HepG2 (cell line): Measurements from ENCODE around the gene IRF4. TPM values are rescaled to one million over a fixed set of nuclear protein-coding genes. Genes with fewer than 3 reads are reported as not detected.

Experiments
- ATAC-seq: fragments of 200-7000 bp; cut with Tn5 transposase; 3 replicates; pipeline ENCODE4 v1.9.1; 2020; ENCODE audit warnings: mild to moderate bottlenecking, moderate library complexity
- BruUV-seq: library from RNA; stranded (reverse); fragments of 400-500 nt; replicated peaks from 2 replicates; lab custom pipeline; 2021; lab: Mats Ljungman, UMichigan
- CTCF ChIA-PET: fragments of 300-600 bp; formaldehyde crosslinking; extraction: SDS; loops from one replicate; lab custom pipeline; 2021; ENCODE audit warnings: low total read pairs, inconsistent platforms, low intra/inter-chr PET ratio; lab: Yijun Ruan, JAX
- POLR2A ChIA-PET: fragments of 350-600 bp; sonication (Branson Sonifier 250); formaldehyde crosslinking; loops from one replicate; lab custom pipeline; 2020; ENCODE audit warnings: antibody characterized with exemption, inconsistent platforms; lab: Yijun Ruan, JAX
- DNase-seq: peaks from one replicate; pipeline ENCODE4 v3.0.0-alpha.2; 2015; ENCODE audit warnings: low spot score
- FAIRE-seq: peaks from 3 replicates; lab custom pipeline; 2011; peaks lifted over from hg19 to GRCh38; lab: Jason Lieb, UNC
- H2AFZ ChIP-seq: one replicate; pipeline ENCODE4 v1.6.1; 2011; ENCODE audit warnings: low read length, inconsistent platforms
- H3K27ac ChIP-seq: fragments of 300-600 bp; 3 replicates; pipeline ENCODE4 v1.8.0; 2011; ENCODE audit warnings: mixed run types, mild to moderate bottlenecking, mixed read lengths, low read length, inconsistent platforms; ENCODE audit not compliant: insufficient read depth; ENCODE audit errors: extremely low read length
- H3K27me3 ChIP-seq, 2 experiments: fragments of 200-600 bp in 1 of 2; 2 replicates in 1 of 2; 3 replicates in 1 of 2; pipeline versions ENCODE4 v1.6.0 to v1.8.0; 2011; ENCODE audit warnings: low read length in 2 of 2, mild to moderate bottlenecking in 2 of 2, moderate library complexity in 2 of 2, inconsistent platforms in 1 of 2; ENCODE audit not compliant: insufficient read depth in 2 of 2, control insufficient read depth in 1 of 2
- H3K36me3 ChIP-seq, 2 experiments: fragments of 200-600 bp in 1 of 2; replicated peaks in 1 of 2; 2 replicates in 1 of 2; 3 replicates in 1 of 2; pipeline versions ENCODE4 v1.5.1 to v1.8.0; 2011; ENCODE audit warnings: low read length in 2 of 2, inconsistent platforms in 1 of 2; ENCODE audit not compliant: insufficient read depth in 2 of 2, control insufficient read depth in 1 of 2
- H3K4me1 ChIP-seq: 2 replicates; pipeline ENCODE4 v1.5.1; 2012; ENCODE audit warnings: low read length, inconsistent platforms; ENCODE audit not compliant: insufficient read depth
- H3K4me2 ChIP-seq: 2 replicates; pipeline ENCODE4 v1.6.0; 2011; ENCODE audit warnings: low read depth, low read length, inconsistent platforms
- H3K4me3 ChIP-seq, 3 experiments: fragments of 200-600 bp in 1 of 3; sonication (generic), shearing (Covaris generic) in 1 of 3; replicated peaks in 1 of 3; 2 replicates each; pipeline ENCODE4 v1.5.1; 2011 to 2016; ENCODE audit warnings: low read length in 3 of 3, inconsistent platforms in 2 of 3, low read depth in 2 of 3, mild to moderate bottlenecking in 2 of 3, control low read depth in 1 of 3, mixed read lengths in 1 of 3; ENCODE audit not compliant: insufficient read depth in 1 of 3
- H3K79me2 ChIP-seq: one replicate; pipeline ENCODE4 v1.6.1; 2011; ENCODE audit warnings: low read length, inconsistent platforms; ENCODE audit not compliant: insufficient read depth
- H3K9ac ChIP-seq: 2 replicates; pipeline ENCODE4 v1.6.0; 2011; ENCODE audit warnings: mild to moderate bottlenecking, low read depth, low read length, inconsistent platforms; ENCODE audit not compliant: insufficient read depth
- H3K9me3 ChIP-seq: 2 replicates; pipeline ENCODE4 v1.5.1; 2012; ENCODE audit warnings: mild to moderate bottlenecking, low read length
- H4K20me1 ChIP-seq: 2 replicates; pipeline ENCODE4 v1.6.0; 2011; ENCODE audit warnings: inconsistent platforms, mild to moderate bottlenecking, low read length, moderate library complexity; ENCODE audit not compliant: insufficient read depth
- DR1 ChIP-seq: sonication (generic); formaldehyde crosslinking; IDR thresholded peaks from 2 replicates; pipeline ENCODE4 v1.8.0; 2021; ENCODE audit warnings: mild to moderate bottlenecking, missing genetic modification reagents, inconsistent platforms
- HIVEP1 ChIP-seq: sonication (generic); formaldehyde crosslinking; IDR thresholded peaks from 2 replicates; pipeline ENCODE4 v1.4.0; 2020; ENCODE audit warnings: mild to moderate bottlenecking, missing genetic modification reagents
- IRF2 ChIP-seq: IDR thresholded peaks from 2 replicates; pipeline ENCODE4 v1.6.1; 2018; ENCODE audit warnings: missing genetic modification reagents, missing compliant biosample characterization
- ISX ChIP-seq: sonication (generic); formaldehyde crosslinking; conservative IDR thresholded peaks from 2 replicates; pipeline ENCODE4 v1.5.0; 2020; ENCODE audit warnings: missing genetic modification reagents
- KMT2B ChIP-seq: IDR thresholded peaks from 2 replicates; pipeline ENCODE4 v1.6.1; 2016; ENCODE audit warnings: missing genetic modification reagents, missing compliant biosample characterization
- MED13 ChIP-seq: sonication (generic); formaldehyde crosslinking; IDR thresholded peaks from 2 replicates; pipeline ENCODE4 v1.5.0; 2020; ENCODE audit warnings: missing genetic modification reagents
- MXD1 ChIP-seq: sonication (generic); formaldehyde crosslinking; IDR thresholded peaks from 2 replicates; pipeline ENCODE4 v1.4.0; 2020; ENCODE audit warnings: mild to moderate bottlenecking, missing genetic modification reagents
- SOX13 ChIP-seq, 3 experiments: fragments of 450-650 bp in 1 of 3; sonication (generic) in 1 of 3; formaldehyde crosslinking in 1 of 3; IDR thresholded peaks in 2 of 3; conservative IDR thresholded peaks in 1 of 3; 2 replicates each; pipeline versions ENCODE4 v1.5.0 to v1.6.1; 2016 to 2020; ENCODE audit warnings: antibody characterized with exemption in 1 of 3, mild to moderate bottlenecking in 1 of 3, missing compliant biosample characterization in 1 of 3, missing genetic modification reagents in 1 of 3, moderate library complexity in 1 of 3
- SP140L ChIP-seq: sonication (generic); formaldehyde crosslinking; IDR thresholded peaks from 2 replicates; pipeline ENCODE4 v1.4.0; 2020; ENCODE audit warnings: missing genetic modification reagents, borderline replicate concordance
- TBL1XR1 ChIP-seq: fragments of 150-350 bp; IDR thresholded peaks from 2 replicates; pipeline ENCODE4 v1.6.1; 2014; ENCODE audit warnings: borderline replicate concordance, low read length; ENCODE audit not compliant: partially characterized antibody
- TBX3 ChIP-seq: fragments of 450-650 bp; IDR thresholded peaks from 2 replicates; pipeline ENCODE4 v1.6.1; 2017; ENCODE audit warnings: antibody characterized with exemption, mild to moderate bottlenecking, inconsistent platforms, borderline replicate concordance
- TEAD3 ChIP-seq: optimal IDR thresholded peaks from 2 replicates; pipeline ENCODE3; 2016; ENCODE audit warnings: borderline replicate concordance
- ZBTB44 ChIP-seq: sonication (generic); formaldehyde crosslinking; IDR thresholded peaks from 2 replicates; pipeline ENCODE4 v1.4.0; 2020; ENCODE audit warnings: missing genetic modification reagents
- ZNF460 ChIP-seq: sonication (generic); formaldehyde crosslinking; IDR thresholded peaks from 2 replicates; pipeline ENCODE4 v1.5.1; 2020; ENCODE audit warnings: missing genetic modification reagents, mild to moderate bottlenecking, borderline replicate concordance
- ZNF496 ChIP-seq: sonication (generic); formaldehyde crosslinking; IDR thresholded peaks from 2 replicates; pipeline ENCODE4 v1.8.1; 2023; ENCODE audit warnings: mild to moderate bottlenecking, moderate library complexity, missing genetic modification reagents; ENCODE audit not compliant: insufficient replicate concordance
- ZNF7 ChIP-seq: IDR thresholded peaks from 2 replicates; pipeline ENCODE4 v1.6.1; 2016; ENCODE audit warnings: missing biosample characterization, missing genetic modification reagents
- ZNF879 ChIP-seq: sonication (generic); formaldehyde crosslinking; IDR thresholded peaks from 2 replicates; pipeline ENCODE4 v1.8.1; 2023; ENCODE audit warnings: missing genetic modification reagents
- WGBS: methylation state at CpG from one replicate; pipeline ENCODE4 v1.1.6; 2017; ENCODE audit warnings: low lambda C conversion rate; 5-methylcytosine and 5-hydroxymethylcytosine counted together
- in situ Hi-C: cut with HindIII; loops from 2 replicates; pipeline ENCODE4 v1.10.0; 2017; ENCODE audit warnings: low pct_unique_long_range_greater_than_20kb; ENCODE audit not compliant: extremely low pct_ligation_motif_present
- intact Hi-C: fragments of 100-400 bp; cut with micrococcal nuclease; formaldehyde crosslinking; loops from one replicate; pipeline ENCODE4 v1.10.0; 2022; ENCODE audit not compliant: unreplicated experiment
- polyA plus RNA-seq, 8 experiments: library from polyadenylated mRNA; depleted of rRNA in 3 of 8; stranded (reverse) in 7 of 8; unstranded in 1 of 8; fragments of >200 nt; fragmentation: Illumina TruSeq in 4 of 8; extraction: Trizol in 4 of 8; gene quantifications; 2 replicates each; pipeline versions ENCODE4 v1.2.1 to v1.2.3, GENCODE V29; 2011 to 2016; ENCODE audit warnings: low read depth in 4 of 8, missing spikeins in 1 of 8, mixed read lengths in 1 of 8; ENCODE audit not compliant: insufficient read depth in 1 of 8
- total RNA-seq, 5 experiments: library from RNA; depleted of rRNA; stranded (reverse); fragments of >200 nt; fragmentation: Illumina TruSeq; extraction: Trizol; gene quantifications; 2 replicates each; pipeline ENCODE4 v1.2.3, GENCODE V29; 2016; ENCODE audit warnings: low read depth in 1 of 5
- TF ChIP-seq, protein P1 (sequence below): IDR thresholded peaks from 2 replicates; pipeline ENCODE4 v1.6.1; 2018; ENCODE audit warnings: missing genetic modification reagents, mild to moderate bottlenecking, missing compliant biosample characterization
- TF ChIP-seq, protein P2 (sequence below): sonication (generic); formaldehyde crosslinking; IDR thresholded peaks from 2 replicates; pipeline ENCODE4 v1.4.0; 2020; ENCODE audit warnings: missing genetic modification reagents

The IRF4 gene
- total and polyA plus RNA-seq, 2 of the 13 experiments (the other 11 are each of a cell fraction or from before 2014, with no cell fraction given), result 0.07 to 0.09 TPM

DNA sequence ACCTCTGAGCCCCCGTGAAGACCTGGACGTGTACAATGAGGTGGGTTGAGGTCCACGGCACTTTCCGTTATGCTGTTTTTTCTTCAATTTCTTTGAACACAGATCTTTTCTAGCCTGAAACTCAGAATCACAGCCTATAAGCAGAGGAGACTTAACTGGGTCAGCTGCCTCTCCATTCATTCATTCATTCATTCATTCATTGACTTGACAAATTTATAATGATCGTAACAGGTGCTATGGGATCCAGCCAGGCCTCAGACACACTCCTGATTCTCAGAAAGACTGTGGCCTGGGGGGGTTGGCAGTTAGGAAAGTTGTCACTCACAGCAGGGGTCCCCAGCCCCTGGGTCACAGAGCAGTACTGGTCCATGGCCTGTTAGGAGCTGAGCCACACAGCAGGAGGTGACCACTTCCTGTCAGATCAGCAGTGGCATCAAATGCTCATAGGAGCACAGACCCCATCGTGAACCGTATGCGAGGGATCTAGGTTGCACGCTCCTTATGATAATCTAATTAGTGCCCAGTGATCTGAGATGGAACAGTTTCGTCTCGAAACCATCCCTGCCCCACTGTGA lies 38.6 kb upstream of the IRF4 start:
- CTCF ChIA-PET, result no interaction called here

More for the DNA sequence above, 38.6 kb upstream of the IRF4 start:
- Histone ChIP-seq H3K4me3 (no peak overlapping the region), H3K9ac (no peak overlapping the region), H4K20me1 (no peaks in the 10 kb centered on the region), H3K4me2 (no peak overlapping the region), H3K79me2 (no peaks in the 10 kb centered on the region), H3K27ac (no peak overlapping the region), H3K4me1 (no peaks in the 10 kb centered on the region), H2AFZ (no peak overlapping the region), H3K27me3 (peaks cover 0 to 4% of the 10 kb centered on the region in 2 experiments; a peak in 2 of 5 replicates), H3K36me3 (peaks cover 0 to 1% of the 10 kb centered on the region in 2 experiments; a peak in 2 of 5 replicates), H3K9me3 (no peaks in the 10 kb centered on the region)
- WGBS, result 58% methylated on average over 11 of the region's 11 CpGs
- TF ChIP-seq ZNF460, result no peak
- no peak for TF ChIP-seq ZBTB44 (CRISPR knock-in tag)
- TF ChIP-seq IRF2 (CRISPR knock-in tag), result no peak
- TF ChIP-seq SP140L (CRISPR knock-in tag), result no peak
- TF ChIP-seq DR1 (CRISPR knock-in tag), result no peak
- TF ChIP-seq MXD1 (CRISPR knock-in tag), result no peak
- no peak for TF ChIP-seq MED13 (CRISPR knock-in tag)
- TF ChIP-seq, protein P1, sequence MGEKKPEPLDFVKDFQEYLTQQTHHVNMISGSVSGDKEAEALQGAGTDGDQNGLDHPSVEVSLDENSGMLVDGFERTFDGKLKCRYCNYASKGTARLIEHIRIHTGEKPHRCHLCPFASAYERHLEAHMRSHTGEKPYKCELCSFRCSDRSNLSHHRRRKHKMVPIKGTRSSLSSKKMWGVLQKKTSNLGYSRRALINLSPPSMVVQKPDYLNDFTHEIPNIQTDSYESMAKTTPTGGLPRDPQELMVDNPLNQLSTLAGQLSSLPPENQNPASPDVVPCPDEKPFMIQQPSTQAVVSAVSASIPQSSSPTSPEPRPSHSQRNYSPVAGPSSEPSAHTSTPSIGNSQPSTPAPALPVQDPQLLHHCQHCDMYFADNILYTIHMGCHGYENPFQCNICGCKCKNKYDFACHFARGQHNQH (CRISPR knock-in tag), result no peak
- TF ChIP-seq ZNF879 (CRISPR knock-in tag), result no peak
- no peak for TF ChIP-seq SOX13 (IDR thresholded peaks at IDR 0.05)
- no peak for TF ChIP-seq SOX13 (CRISPR knock-in tag; conservative IDR thresholded peaks at IDR 0.05 in 1 of 2, IDR thresholded peaks at IDR 0.05 in 1 of 2)
- TF ChIP-seq, protein P2, sequence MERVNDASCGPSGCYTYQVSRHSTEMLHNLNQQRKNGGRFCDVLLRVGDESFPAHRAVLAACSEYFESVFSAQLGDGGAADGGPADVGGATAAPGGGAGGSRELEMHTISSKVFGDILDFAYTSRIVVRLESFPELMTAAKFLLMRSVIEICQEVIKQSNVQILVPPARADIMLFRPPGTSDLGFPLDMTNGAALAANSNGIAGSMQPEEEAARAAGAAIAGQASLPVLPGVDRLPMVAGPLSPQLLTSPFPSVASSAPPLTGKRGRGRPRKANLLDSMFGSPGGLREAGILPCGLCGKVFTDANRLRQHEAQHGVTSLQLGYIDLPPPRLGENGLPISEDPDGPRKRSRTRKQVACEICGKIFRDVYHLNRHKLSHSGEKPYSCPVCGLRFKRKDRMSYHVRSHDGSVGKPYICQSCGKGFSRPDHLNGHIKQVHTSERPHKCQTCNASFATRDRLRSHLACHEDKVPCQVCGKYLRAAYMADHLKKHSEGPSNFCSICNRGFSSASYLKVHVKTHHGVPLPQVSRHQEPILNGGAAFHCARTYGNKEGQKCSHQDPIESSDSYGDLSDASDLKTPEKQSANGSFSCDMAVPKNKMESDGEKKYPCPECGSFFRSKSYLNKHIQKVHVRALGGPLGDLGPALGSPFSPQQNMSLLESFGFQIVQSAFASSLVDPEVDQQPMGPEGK (CRISPR knock-in tag), result no peak
- no peak for TF ChIP-seq TEAD3 (CRISPR knock-in tag)
- no peak for TF ChIP-seq ZNF7 (CRISPR knock-in tag)
- TF ChIP-seq TBL1XR1, result no peak
- no peak for TF ChIP-seq HIVEP1 (CRISPR knock-in tag)
- TF ChIP-seq ISX (CRISPR knock-in tag), result no peak
- no peak for TF ChIP-seq ZNF496
- TF ChIP-seq KMT2B (CRISPR knock-in tag), result no peak
- TF ChIP-seq TBX3, result no peak
- DNase-seq, result no peak
- ATAC-seq, result no peak
- in situ Hi-C loops (no loop called here), intact Hi-C loops (no loop called here)
- POLR2A ChIA-PET, result no interaction called here
- no TSS peak for BruUV-seq
- no peak for FAIRE-seq
